Retinal pigment epithelial cell (primary cell): ENCODE measurements around the gene CALR.

ENCODE experiments used
- DNase-seq: peaks from one replicate; pipeline ENCODE4 v3.0.0-alpha.2; 2010; ENCODE audit warnings: low read depth
- H3K4me3 ChIP-seq: 2 replicates; pipeline ENCODE4 v1.5.1; 2011; ENCODE audit warnings: mild to moderate bottlenecking, low read length, control low read depth, moderate library complexity
- CTCF ChIP-seq: conservative IDR thresholded peaks from 2 replicates; pipeline ENCODE4 v1.5.1; 2011; ENCODE audit warnings: low read depth, low read length, control low read depth, inconsistent platforms

CALR gene

GRCh38 chr19:12982648-12983047 lies 44.2 kb downstream of the CALR start:
- no peak overlapping the region for H3K4me3 ChIP-seq
- no peak for TF ChIP-seq CTCF
- no peak for DNase-seq

GRCh38 chr19:12983091-12983490 lies 44.7 kb downstream of the CALR start:
- H3K4me3 ChIP-seq: peak overlapping the region; percentile 35
- TF ChIP-seq CTCF: no peak
- DNase-seq: no peak

GRCh38 chr19:12983542-12984142 lies 45.2 kb downstream of the CALR start:
- H3K4me3 ChIP-seq: peak overlapping the region; percentile 35
- peak; percentile 76 for TF ChIP-seq CTCF
- no peak for DNase-seq

GRCh38 chr19:12984143-12984627 lies 45.8 kb downstream of the CALR start:
- TF ChIP-seq CTCF: no peak
- H3K4me3 ChIP-seq: no peak overlapping the region
- no peak for DNase-seq

- H3K4me3 ChIP-seq: no peak overlapping the region
- no peak for DNase-seq
- no peak for TF ChIP-seq CTCF
Measured at GRCh38 chr19:12984683-12985048, 46.3 kb downstream of the CALR start.

GRCh38 chr19:12985049-12985776 lies 46.8 kb downstream of the CALR start:
- TF ChIP-seq CTCF: no peak
- no peak overlapping the region for H3K4me3 ChIP-seq
- no peak for DNase-seq

GRCh38 chr19:12986726-12987125 lies 48.3 kb downstream of the CALR start:
- no peak for TF ChIP-seq CTCF

More at GRCh38 chr19:12986726-12987125, 48.3 kb downstream of the CALR start:
- no peak for DNase-seq
- no peak overlapping the region for H3K4me3 ChIP-seq
